ENCODE measurements around the gene RNF4. TPM values are rescaled to one million over a fixed set of nuclear protein-coding genes. Genes with fewer than 3 reads are reported as not detected.

The RNF4 gene
- total RNA-seq, 1 experiment from 2014 or later: 113 TPM

- H3K4me1 ChIP-seq (ENCODE audit: insufficient read depth, low read length, poor library complexity, severe bottlenecking): no peaks in the 10 kb centered on the region
- no peaks in the 10 kb centered on the region for H3K27me3 ChIP-seq (replicated peaks; ENCODE audit: insufficient read depth, low read depth, low read length, poor library complexity)
- intact Hi-C loops (cut with micrococcal nuclease; ENCODE audit: unreplicated experiment): no loop called here
- no peak overlapping the region for H3K4me3 ChIP-seq (ENCODE audit: low read depth, low read length, poor library complexity, severe bottlenecking)
- TF ChIP-seq CTCF (conservative IDR thresholded peaks at IDR 0.05; ENCODE audit: low read depth, low read length) (no peak), EZH2 (IDR thresholded peaks at IDR 0.05; ENCODE audit: borderline replicate concordance, low read depth, low read length, poor library complexity, severe bottlenecking) (no peak)
- no peak for DNase-seq (ENCODE audit: low spot score)
- no peak overlapping the region for H3K27ac ChIP-seq (ENCODE audit: low read depth, low read length, poor library complexity, severe bottlenecking)
- ChIA-PET CTCF (no interaction called here), POLR2A (ENCODE audit: low non-redundant PET) (no interaction called here)
- no TSS peak for BruUV-seq (replicated peaks)
- H3K36me3 ChIP-seq (ENCODE audit: insufficient read depth, low read length, poor library complexity, severe bottlenecking): peaks cover 73% of the 10 kb centered on the region
- no peaks in the 10 kb centered on the region for H3K9me3 ChIP-seq (ENCODE audit: low read depth, low read length, poor library complexity, severe bottlenecking)
These were observed 29.0 kb downstream of the RNF4 start for GRCh38 chr4:2497931-2498330.

- ChIA-PET POLR2A (ENCODE audit: low non-redundant PET) (no interaction called here), CTCF (no interaction called here)
- Histone ChIP-seq H3K9me3 (ENCODE audit: low read depth, low read length, poor library complexity, severe bottlenecking) (no peaks in the 10 kb centered on the region), H3K36me3 (ENCODE audit: insufficient read depth, low read length, poor library complexity, severe bottlenecking) (peaks cover 78% of the 10 kb centered on the region), H3K4me3 (ENCODE audit: low read depth, low read length, poor library complexity, severe bottlenecking) (no peak overlapping the region), H3K27me3 (replicated peaks; ENCODE audit: insufficient read depth, low read depth, low read length, poor library complexity) (no peaks in the 10 kb centered on the region), H3K27ac (ENCODE audit: low read depth, low read length, poor library complexity, severe bottlenecking) (no peak overlapping the region), H3K4me1 (ENCODE audit: insufficient read depth, low read length, poor library complexity, severe bottlenecking) (no peaks in the 10 kb centered on the region)
- intact Hi-C loops (cut with micrococcal nuclease; ENCODE audit: unreplicated experiment): no loop called here
- no peak for TF ChIP-seq EZH2 (IDR thresholded peaks at IDR 0.05; ENCODE audit: borderline replicate concordance, low read depth, low read length, poor library complexity, severe bottlenecking)
- TF ChIP-seq CTCF (conservative IDR thresholded peaks at IDR 0.05; ENCODE audit: low read depth, low read length): no peak
- no TSS peak for BruUV-seq (replicated peaks)
- DNase-seq (ENCODE audit: low spot score): no peak
These were observed 31.6 kb downstream of the RNF4 start for GRCh38 chr4:2500547-2500946.

GRCh38 chr4:2501034-2501594 is 32.2 kb downstream of the RNF4 start:
- no peak overlapping the region for H3K4me3 ChIP-seq (ENCODE audit: low read depth, low read length, poor library complexity, severe bottlenecking)
- CTCF ChIA-PET: no interaction called here
- no peaks in the 10 kb centered on the region for H3K9me3 ChIP-seq (ENCODE audit: low read depth, low read length, poor library complexity, severe bottlenecking)
- no peak for DNase-seq (ENCODE audit: low spot score)
- no peaks in the 10 kb centered on the region for H3K27me3 ChIP-seq (replicated peaks; ENCODE audit: insufficient read depth, low read depth, low read length, poor library complexity)
- no peaks in the 10 kb centered on the region for H3K4me1 ChIP-seq (ENCODE audit: insufficient read depth, low read length, poor library complexity, severe bottlenecking)
- POLR2A ChIA-PET (ENCODE audit: low non-redundant PET): no interaction called here
- TF ChIP-seq CTCF (conservative IDR thresholded peaks at IDR 0.05; ENCODE audit: low read depth, low read length) (no peak), EZH2 (IDR thresholded peaks at IDR 0.05; ENCODE audit: borderline replicate concordance, low read depth, low read length, poor library complexity, severe bottlenecking) (no peak)
- H3K36me3 ChIP-seq (ENCODE audit: insufficient read depth, low read length, poor library complexity, severe bottlenecking): peaks cover 77% of the 10 kb centered on the region
- intact Hi-C loops (cut with micrococcal nuclease; ENCODE audit: unreplicated experiment): no loop called here
- H3K27ac ChIP-seq (ENCODE audit: low read depth, low read length, poor library complexity, severe bottlenecking): no peak overlapping the region
- no TSS peak for BruUV-seq (replicated peaks)
